Gastroesophageal sphincter (tissue), 3 donors: ENCODE results near the gene MAP7D3.

Source experiments
- CTCF ChIP-seq, 4 experiments: fragments of 200-600 bp in 2 of 4; fragments of 450-650 bp in 2 of 4; sonication (generic) in 1 of 4; IDR thresholded peaks; one replicate each; pipeline ENCODE4 v1.5.1; 2017 to 2019; ENCODE audit warnings: antibody characterized with exemption in 4 of 4, mild to moderate bottlenecking in 2 of 4, moderate library complexity in 2 of 4
- EP300 ChIP-seq: sonication (generic); formaldehyde crosslinking; IDR thresholded peaks from one replicate; pipeline ENCODE4 v1.6.1; 2017; ENCODE audit warnings: antibody characterized with exemption, mild to moderate bottlenecking

GRCh38 chrX:136246201-136246600, 5.0 kb downstream of the MAP7D3 start:
- TF ChIP-seq CTCF (IDR thresholded peaks at IDR 0.05), result no peak
- TF ChIP-seq EP300, result no peak
